GM12873 (cell line): ENCODE data around the gene RSPRY1.

Experiments used
- TF ChIP-seq, protein P1 (sequence below): IDR thresholded peaks from 2 replicates; pipeline ENCODE4 v1.5.1; 2012; ENCODE audit warnings: low read depth, mild to moderate bottlenecking, moderate library complexity, low read length, control low read depth; ENCODE audit not compliant: insufficient read depth; ENCODE audit errors: missing control alignments

The RSPRY1 gene

DNA sequence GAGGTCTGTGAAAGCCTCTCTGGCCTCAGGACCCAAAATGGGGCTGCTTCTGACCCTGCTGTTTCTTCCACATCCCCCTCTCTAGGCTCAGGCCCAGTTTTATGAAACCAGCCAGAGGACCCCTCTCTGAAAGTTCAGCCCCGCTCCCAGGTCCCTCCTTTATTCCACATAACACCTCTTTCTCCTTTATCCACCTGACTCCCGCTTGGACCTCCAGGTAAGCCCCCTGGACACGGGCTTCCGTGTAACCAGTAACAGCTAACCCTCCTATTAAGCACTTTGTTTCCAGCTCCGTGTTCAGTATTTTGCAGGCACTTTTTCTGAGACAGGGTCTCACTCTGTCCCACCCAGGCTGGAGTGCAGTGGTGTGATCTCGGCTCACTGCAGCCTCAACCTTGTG lies 37.6 kb upstream of the RSPRY1 start:
- TF ChIP-seq, protein P1, sequence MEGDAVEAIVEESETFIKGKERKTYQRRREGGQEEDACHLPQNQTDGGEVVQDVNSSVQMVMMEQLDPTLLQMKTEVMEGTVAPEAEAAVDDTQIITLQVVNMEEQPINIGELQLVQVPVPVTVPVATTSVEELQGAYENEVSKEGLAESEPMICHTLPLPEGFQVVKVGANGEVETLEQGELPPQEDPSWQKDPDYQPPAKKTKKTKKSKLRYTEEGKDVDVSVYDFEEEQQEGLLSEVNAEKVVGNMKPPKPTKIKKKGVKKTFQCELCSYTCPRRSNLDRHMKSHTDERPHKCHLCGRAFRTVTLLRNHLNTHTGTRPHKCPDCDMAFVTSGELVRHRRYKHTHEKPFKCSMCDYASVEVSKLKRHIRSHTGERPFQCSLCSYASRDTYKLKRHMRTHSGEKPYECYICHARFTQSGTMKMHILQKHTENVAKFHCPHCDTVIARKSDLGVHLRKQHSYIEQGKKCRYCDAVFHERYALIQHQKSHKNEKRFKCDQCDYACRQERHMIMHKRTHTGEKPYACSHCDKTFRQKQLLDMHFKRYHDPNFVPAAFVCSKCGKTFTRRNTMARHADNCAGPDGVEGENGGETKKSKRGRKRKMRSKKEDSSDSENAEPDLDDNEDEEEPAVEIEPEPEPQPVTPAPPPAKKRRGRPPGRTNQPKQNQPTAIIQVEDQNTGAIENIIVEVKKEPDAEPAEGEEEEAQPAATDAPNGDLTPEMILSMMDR = no peak

DNA sequence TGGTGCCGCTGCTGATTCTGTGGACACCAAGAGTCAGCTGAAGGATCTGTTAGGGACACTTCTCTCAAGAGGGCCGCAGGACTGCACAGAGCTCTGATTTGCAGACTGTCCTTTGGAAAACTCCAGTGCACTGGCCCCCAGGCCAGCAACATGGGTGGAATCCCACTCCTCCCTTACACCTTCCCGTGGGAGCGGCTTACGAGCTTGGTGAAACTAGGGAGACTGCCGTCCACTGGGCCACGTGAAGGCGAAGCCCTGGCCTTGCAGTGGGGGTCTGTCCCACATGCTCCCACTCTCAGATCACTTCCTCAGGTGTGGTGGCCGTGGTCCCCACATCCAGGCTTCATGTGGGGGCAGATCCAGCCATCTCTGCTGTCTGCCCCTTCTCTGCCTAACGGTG lies 36.7 kb upstream of the RSPRY1 start:
- TF ChIP-seq, protein P1 = no peak

DNA sequence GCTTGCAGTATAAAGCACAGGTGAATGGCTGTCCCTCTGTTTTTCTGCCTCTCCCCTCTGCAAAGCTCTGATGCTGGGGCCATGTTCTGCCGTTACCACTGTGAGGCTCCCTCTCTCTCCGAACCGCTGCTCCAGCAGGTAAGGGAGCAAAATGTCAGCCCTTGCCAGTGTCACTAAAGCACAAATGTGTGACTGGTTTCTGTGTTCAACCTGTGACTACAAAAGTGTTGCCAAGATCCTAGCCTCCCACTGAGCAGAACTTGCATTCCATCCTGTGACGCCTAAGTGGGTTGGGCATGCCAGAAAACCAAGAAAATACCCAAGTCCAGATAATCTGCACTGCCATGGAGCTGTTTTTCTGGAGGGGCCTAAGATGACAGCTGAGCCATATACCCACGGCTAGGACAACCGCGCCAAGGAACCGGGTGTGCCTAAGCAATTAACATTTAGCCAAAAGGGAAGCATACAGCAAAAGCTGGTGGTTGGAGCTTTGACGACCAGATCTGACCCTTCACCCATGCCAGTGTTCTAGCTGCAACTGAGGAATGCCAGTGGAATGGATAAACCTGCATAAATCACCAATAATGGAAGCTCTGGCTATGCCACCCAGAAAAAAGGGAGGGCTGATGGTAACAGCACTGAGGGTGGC lies 35.3 kb upstream of the RSPRY1 start:
- TF ChIP-seq, protein P1 = no peak

DNA sequence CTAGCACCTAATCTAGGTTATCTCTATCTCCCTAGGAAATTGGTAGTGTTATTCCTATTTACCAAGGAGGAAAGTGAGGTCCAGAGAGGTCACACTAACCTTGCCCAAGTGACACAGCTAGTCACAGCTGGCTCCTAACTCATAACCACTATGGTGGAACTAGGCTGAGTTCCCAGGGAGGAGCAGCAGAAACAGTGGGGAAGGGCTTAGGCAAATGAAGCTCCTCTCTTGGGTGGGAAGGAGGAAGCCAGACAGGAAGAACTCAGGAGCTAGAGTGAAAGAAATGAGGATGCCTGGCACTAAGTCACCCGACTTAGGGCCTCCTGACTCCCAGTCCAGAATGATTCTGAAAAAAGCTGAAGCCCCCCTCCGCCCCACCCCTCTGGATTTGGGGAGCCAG lies 34.8 kb upstream of the RSPRY1 start:
- TF ChIP-seq, protein P1 = no peak

DNA sequence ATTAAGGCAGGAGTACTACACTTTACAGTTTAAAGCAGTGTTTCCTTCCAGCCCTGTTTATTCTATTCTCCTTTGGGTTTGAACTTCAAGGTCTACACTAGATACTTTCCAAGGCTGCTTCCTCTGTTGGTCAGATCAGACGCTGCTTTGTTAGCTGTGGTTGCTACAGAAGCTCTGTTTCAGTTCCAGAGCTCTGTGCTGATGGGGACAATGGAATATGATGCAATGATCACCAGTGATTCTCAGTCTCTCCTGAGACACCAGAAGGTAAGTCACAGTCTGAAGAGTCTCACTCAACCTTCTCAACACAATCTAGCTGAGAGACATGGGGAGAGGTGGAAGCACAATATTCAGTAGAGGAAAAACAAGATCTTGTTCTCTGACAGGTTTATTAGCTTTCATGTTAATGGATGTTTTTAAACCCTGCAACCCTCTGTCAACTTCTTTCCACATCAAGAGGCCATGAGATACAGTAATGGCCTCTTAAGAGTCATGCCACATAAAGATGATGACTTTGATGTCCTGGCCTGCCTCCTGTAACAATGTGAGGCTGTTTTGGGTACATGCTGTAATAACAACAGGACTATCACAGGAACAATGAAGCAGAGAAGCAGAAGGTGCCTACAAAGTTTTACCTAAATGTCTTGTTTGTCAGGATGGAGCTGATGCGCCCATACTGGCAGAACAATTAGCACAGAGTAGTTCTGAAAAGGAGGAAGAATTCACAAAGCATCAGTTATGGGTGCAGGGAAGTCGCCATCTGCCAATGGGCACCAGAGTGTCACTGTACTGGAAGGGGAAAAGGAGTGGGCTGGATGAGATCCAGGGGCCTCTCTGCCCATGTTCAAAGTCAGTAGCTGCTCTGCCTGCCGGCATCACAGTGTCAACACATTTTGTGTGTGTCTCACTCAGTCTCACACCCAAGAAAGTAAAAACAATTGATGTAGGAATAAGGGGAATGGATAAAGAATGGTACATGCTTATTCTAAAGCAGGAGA lies 33.7 kb upstream of the RSPRY1 start:
- TF ChIP-seq, protein P1 = no peak

DNA sequence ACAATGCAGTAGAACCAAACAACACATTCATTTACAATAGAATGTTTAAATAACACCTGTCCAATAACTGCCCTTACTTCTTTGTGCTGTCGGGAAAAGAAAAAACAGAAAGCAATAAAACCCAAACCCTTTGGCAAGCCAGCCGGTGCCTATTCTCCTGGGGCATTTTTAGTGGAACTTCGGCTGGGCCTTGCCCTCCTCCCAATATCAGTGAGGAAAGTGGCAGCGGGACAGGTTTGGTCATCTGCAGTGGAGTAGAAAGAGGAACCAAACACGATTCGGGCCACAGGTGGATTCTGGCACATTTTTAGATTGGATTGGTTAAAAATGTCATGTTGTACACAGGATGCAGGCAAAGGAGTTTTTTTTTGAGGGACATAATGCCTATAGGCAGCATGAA lies 32.3 kb upstream of the RSPRY1 start:
- TF ChIP-seq, protein P1 = no peak

DNA sequence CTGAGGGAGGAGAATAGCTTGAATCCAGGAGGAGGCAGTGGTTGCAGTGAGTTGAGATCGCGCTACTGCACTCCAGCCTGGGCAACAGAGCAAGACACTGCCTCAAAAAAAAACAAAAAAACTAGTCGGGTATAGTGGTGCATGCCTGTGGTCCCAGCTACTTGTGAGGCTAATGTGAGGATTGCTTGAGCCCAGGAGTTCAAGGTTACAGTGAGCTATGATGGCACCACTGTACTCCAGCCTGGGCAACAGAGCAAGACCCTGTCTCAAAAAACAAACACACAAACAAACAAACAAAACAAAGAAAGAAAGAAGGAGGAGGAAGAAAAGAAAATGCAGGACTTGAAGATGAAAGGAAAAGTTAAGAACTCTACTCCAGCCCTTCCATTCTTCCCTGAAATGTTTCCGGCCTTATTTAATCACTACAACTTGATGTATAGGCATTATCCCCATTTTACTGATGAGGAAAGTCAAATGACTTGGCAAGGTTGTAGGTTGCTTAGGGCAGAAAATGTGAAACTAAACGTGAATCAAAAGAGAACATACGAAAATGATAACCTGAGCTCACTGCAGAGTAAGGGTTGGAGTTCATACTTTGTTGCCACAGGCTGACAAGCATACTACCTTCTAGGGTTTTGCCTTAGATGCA lies 30.3 kb upstream of the RSPRY1 start:
- TF ChIP-seq, protein P1 = no peak
